IMR-90 (cell line): ENCODE measurements around the gene SELENOS. TPM values are rescaled to one million over a fixed set of nuclear protein-coding genes. Genes with fewer than 3 reads are reported as not detected.
A peak's percentile ranks its signal among the peaks of the same experiment; 100 is the strongest.

Experiments used
- ATAC-seq: fragments of 200-7000 bp; cut with Tn5 transposase; 2 replicates; pipeline ENCODE4 v1.9.1; 2020; ENCODE audit warnings: low read depth, mild to moderate bottlenecking, moderate library complexity
- BruUV-seq: library from RNA; stranded (reverse); fragments of 400-500 nt; replicated peaks from 2 replicates; lab custom pipeline; 2021; lab: Mats Ljungman, UMichigan
- CTCF ChIA-PET: fragments of 300-600 bp; formaldehyde crosslinking; extraction: SDS; loops from one replicate; lab custom pipeline; 2021; ENCODE audit warnings: antibody characterized with exemption; lab: Yijun Ruan, JAX
- POLR2A ChIA-PET: fragments of 300-600 bp; sonication (Branson Sonifier 250); formaldehyde crosslinking; loops from one replicate; lab custom pipeline; 2022; ENCODE audit warnings: antibody characterized with exemption; ENCODE audit not compliant: unreplicated experiment; lab: Charles Lee
- DNase-seq: peaks from one replicate; pipeline ENCODE4 v3.0.0; 2013
- H2AFZ ChIP-seq: replicated peaks from 2 replicates; pipeline ENCODE3; 2013; ENCODE audit warnings: low read length, mild to moderate bottlenecking; ENCODE audit not compliant: poor library complexity
- H2AK5ac ChIP-seq: 2 replicates; pipeline ENCODE4 v1.6.1; 2013; ENCODE audit warnings: low read depth, low read length, inconsistent platforms
- H2AK9ac ChIP-seq: replicated peaks from 2 replicates; pipeline ENCODE3; 2013; ENCODE audit warnings: mild to moderate bottlenecking, low read depth, low read length, moderate library complexity; ENCODE audit not compliant: poor library complexity
- H2BK120ac ChIP-seq: 2 replicates; pipeline ENCODE4 v1.6.1; 2013; ENCODE audit warnings: low read depth, low read length, inconsistent platforms
- H2BK15ac ChIP-seq: 3 replicates; pipeline ENCODE4 v1.6.1; 2013; ENCODE audit warnings: low read depth, low read length, inconsistent platforms
- H2BK20ac ChIP-seq: 2 replicates; pipeline ENCODE4 v1.6.1; 2013; ENCODE audit warnings: low read depth, mild to moderate bottlenecking, inconsistent platforms, low read length, moderate library complexity
- H2BK5ac ChIP-seq: 2 replicates; pipeline ENCODE4 v1.6.1; 2013; ENCODE audit warnings: mild to moderate bottlenecking, low read depth, low read length, inconsistent platforms; ENCODE audit not compliant: poor library complexity, severe bottlenecking
- H3K14ac ChIP-seq: replicated peaks from 2 replicates; pipeline ENCODE4 v1.6.1; 2013; ENCODE audit warnings: low read depth, low read length, inconsistent platforms
- H3K18ac ChIP-seq: 2 replicates; pipeline ENCODE4 v1.6.1; 2013; ENCODE audit warnings: low read depth, low read length, control low read depth
- H3K23ac ChIP-seq: 2 replicates; pipeline ENCODE4 v1.6.1; 2013; ENCODE audit warnings: low read depth, low read length, inconsistent platforms
- H3K27ac ChIP-seq: 2 replicates; pipeline ENCODE4 v1.5.1; 2013; ENCODE audit warnings: mild to moderate bottlenecking, control low read depth, low read length; ENCODE audit not compliant: insufficient read depth
- H3K27me3 ChIP-seq: 2 replicates; pipeline ENCODE4 v1.6.1; 2013; ENCODE audit warnings: low read length; ENCODE audit not compliant: control insufficient read depth, insufficient read depth
- H3K36me3 ChIP-seq: 2 replicates; pipeline ENCODE4 v1.6.1; 2013; ENCODE audit warnings: low read length, mixed read lengths; ENCODE audit not compliant: control insufficient read depth, insufficient read depth
- H3K4ac ChIP-seq: 2 replicates; pipeline ENCODE4 v1.6.1; 2013; ENCODE audit warnings: low read depth, low read length, inconsistent platforms
- H3K4me1 ChIP-seq: 2 replicates; pipeline ENCODE4 v1.6.1; 2013; ENCODE audit warnings: low read length, mixed read lengths; ENCODE audit not compliant: control insufficient read depth, insufficient read depth
- H3K4me2 ChIP-seq: 2 replicates; pipeline ENCODE4 v1.6.1; 2013; ENCODE audit warnings: low read depth, mild to moderate bottlenecking, control low read depth, low read length, moderate library complexity
- H3K4me3 ChIP-seq: 2 replicates; pipeline ENCODE4 v1.5.1; 2013; ENCODE audit warnings: low read depth, mild to moderate bottlenecking, control low read depth, low read length, moderate library complexity; ENCODE audit not compliant: insufficient read depth
- H3K56ac ChIP-seq: 2 replicates; pipeline ENCODE4 v1.6.1; 2013; ENCODE audit warnings: low read length, inconsistent platforms; ENCODE audit not compliant: insufficient read depth; ENCODE audit errors: extremely low read depth
- H3K79me1 ChIP-seq, 2 experiments: 2 replicates each; pipeline ENCODE4 v1.6.1; 2013; ENCODE audit warnings: low read length in 2 of 2, inconsistent platforms in 1 of 2, low read depth in 1 of 2
- H3K9ac ChIP-seq: 2 replicates; pipeline ENCODE4 v1.6.1; 2013; ENCODE audit warnings: low read depth, low read length, control low read depth
- H3K9me1 ChIP-seq: 2 replicates; pipeline ENCODE4 v1.6.1; 2013; ENCODE audit warnings: low read length, inconsistent platforms; ENCODE audit not compliant: insufficient read depth
- H3K9me3 ChIP-seq: 2 replicates; pipeline ENCODE4 v1.6.1; 2013; ENCODE audit warnings: low read length; ENCODE audit not compliant: control insufficient read depth, insufficient read depth
- H4K20me1 ChIP-seq: 2 replicates; pipeline ENCODE4 v1.6.1; 2013; ENCODE audit warnings: low read length, inconsistent platforms; ENCODE audit not compliant: insufficient read depth
- H4K5ac ChIP-seq: 2 replicates; pipeline ENCODE4 v1.6.1; 2013; ENCODE audit warnings: mild to moderate bottlenecking, low read depth, low read length, control low read depth
- H4K8ac ChIP-seq, 2 experiments: 2 replicates each; pipeline ENCODE4 v1.6.1; 2013; ENCODE audit warnings: low read depth in 2 of 2, low read length in 2 of 2, control low read depth in 1 of 2, inconsistent platforms in 1 of 2
- H4K91ac ChIP-seq: 2 replicates; pipeline ENCODE4 v1.6.1; 2013; ENCODE audit warnings: low read depth, low read length, inconsistent platforms; ENCODE audit not compliant: insufficient read depth
- BHLHE40 ChIP-seq: fragments of 150-350 bp; IDR thresholded peaks from 2 replicates; pipeline ENCODE4 v1.6.1; 2016; ENCODE audit warnings: mild to moderate bottlenecking, low read depth, low read length
- CEBPB ChIP-seq: IDR thresholded peaks from 2 replicates; pipeline ENCODE4 v1.6.1; 2012; ENCODE audit warnings: low read depth, low read length, improper control_type of control experiment
- CHD1 ChIP-seq: IDR thresholded peaks from 2 replicates; pipeline ENCODE4 v1.6.1; 2012; ENCODE audit warnings: low read depth, low read length, improper control_type of control experiment
- CTCF ChIP-seq: conservative IDR thresholded peaks from 2 replicates; pipeline ENCODE4 v1.5.1; 2012; ENCODE audit warnings: mild to moderate bottlenecking, low read depth, low read length, improper control_type of control experiment
- ELK1 ChIP-seq: fragments of 150-350 bp; IDR thresholded peaks from 2 replicates; pipeline ENCODE4 v1.6.1; 2016; ENCODE audit warnings: low read depth, mild to moderate bottlenecking, low read length, moderate library complexity, borderline replicate concordance
- FOS ChIP-seq: fragments of 150-350 bp; IDR thresholded peaks from 2 replicates; pipeline ENCODE4 v1.6.1; 2016; ENCODE audit warnings: low read depth, low read length
- MAFK ChIP-seq: IDR thresholded peaks from 2 replicates; pipeline ENCODE4 v1.6.1; 2012; ENCODE audit warnings: low read depth, low read length, improper control_type of control experiment
- MAZ ChIP-seq: IDR thresholded peaks from 2 replicates; pipeline ENCODE4 v1.6.1; 2012; ENCODE audit warnings: low read depth, mild to moderate bottlenecking, low read length, improper control_type of control experiment, moderate library complexity, borderline replicate concordance
- MXI1 ChIP-seq: IDR thresholded peaks from 2 replicates; pipeline ENCODE4 v1.6.1; 2012; ENCODE audit warnings: low read depth, mild to moderate bottlenecking, low read length, moderate library complexity, borderline replicate concordance
- NFE2L2 ChIP-seq: fragments of 150-350 bp; IDR thresholded peaks from 2 replicates; pipeline ENCODE4 v1.6.1; 2016; ENCODE audit warnings: low read depth, mild to moderate bottlenecking, low read length
- POLR2A ChIP-seq: IDR thresholded peaks from 2 replicates; pipeline ENCODE4 v1.6.1; 2012; ENCODE audit warnings: mild to moderate bottlenecking, low read depth, low read length
- RAD21 ChIP-seq: IDR thresholded peaks from 2 replicates; pipeline ENCODE4 v1.6.1; 2012; ENCODE audit warnings: low read length, improper control_type of control experiment
- SMC3 ChIP-seq: fragments of 150-350 bp; IDR thresholded peaks from 2 replicates; pipeline ENCODE4 v1.6.1; 2016; ENCODE audit warnings: low read depth, mild to moderate bottlenecking, antibody characterized with exemption, low read length, moderate library complexity
- WGBS, 2 experiments: methylation state at CpG; one replicate each; pipeline versions ENCODE4 v1.1.5 to v1.1.7; 2013; ENCODE audit warnings: missing lambda C conversion rate in 2 of 2; ENCODE audit not compliant: insufficient read length in 1 of 2; ENCODE audit errors: extremely low coverage in 2 of 2; 5-methylcytosine and 5-hydroxymethylcytosine counted together
- dilution Hi-C: fragments of 300-500 bp; cut with HindIII; formaldehyde crosslinking; loops from one replicate; pipeline ENCODE4 v1.14.3; 2018; ENCODE audit warnings: low sequenced_read_pairs; ENCODE audit not compliant: unreplicated experiment
- in situ Hi-C: fragments of 300-500 bp; cut with MboI; formaldehyde crosslinking; loops from 3 replicates; pipeline ENCODE4 v1.14.3; 2019; ENCODE audit warnings: low sequenced_read_pairs, inconsistent platforms, mixed read lengths
- intact Hi-C: fragments of 100-400 bp; cut with micrococcal nuclease; formaldehyde crosslinking; loops from 2 replicates; pipeline ENCODE4 v1.10.0; 2022
- polyA plus RNA-seq, 3 experiments: library from polyadenylated mRNA; depleted of rRNA; stranded (reverse); fragments of >200 nt; gene quantifications; 2 replicates each; pipeline ENCODE4 v1.2.3, GENCODE V29; 2012; ENCODE audit warnings: low replicate concordance in 1 of 3
- total RNA-seq: library from RNA; depleted of rRNA; stranded (reverse); fragments of >200 nt; gene quantifications from 2 replicates; pipeline ENCODE4 v1.2.3, GENCODE V29; 2012

The SELENOS gene
- total and polyA plus RNA-seq, 2 of the 4 experiments (the other 2 are of a cell fraction): 39.8 to 77.1 TPM

- ATAC-seq (peak; percentile 81), DNase-seq (peak; percentile 93)
- H3K9ac ChIP-seq: peak within 1 kb of the TSS; percentile 99
- H4K8ac ChIP-seq: peak within 1 kb of the TSS; percentile 55 to 89
- peaks cover 38% of the 10 kb centered on the region for H4K20me1 ChIP-seq
- peak within 1 kb of the TSS; percentile 39 for H2AK9ac ChIP-seq
- H2AFZ ChIP-seq: peak within 1 kb of the TSS; percentile 93
- H3K9me3 ChIP-seq: no peaks in the 10 kb centered on the region
- peak within 1 kb of the TSS; percentile 11; the same call in 1 of the 2 replicates for H4K91ac ChIP-seq
- H3K56ac ChIP-seq: peak within 1 kb of the TSS; percentile 84
- peaks cover 0 to 32% of the 10 kb centered on the region in 2 experiments; a peak in 2 of 4 replicates for H3K79me1 ChIP-seq
- H2BK15ac ChIP-seq: peak within 1 kb of the TSS; percentile 76; the same call in 2 of the 3 replicates
- H3K27me3 ChIP-seq: no peaks in the 10 kb centered on the region
- intact Hi-C loops (loop anchor here (2.0 kb wide), 4 partner anchors 51 to 163 kb away; no protein-coding TSS in a partner anchor), in situ Hi-C loops (loop anchor here (25.0 kb wide), 2 partner anchors 340 to 540 kb away; partner anchors contain the start of gene LRRK1), dilution Hi-C loops (no loop called here)
- H3K14ac ChIP-seq: peak within 1 kb of the TSS; percentile 93
- H3K27ac ChIP-seq: peak within 1 kb of the TSS; percentile 95
- WGBS, 2 experiments: 1% methylated on average over 63 of the region's 108 CpGs; no CpG with 5 or more reads in 1 of the 2 experiments
- peak within 1 kb of the TSS; percentile 87 for H3K23ac ChIP-seq
- BruUV-seq: no TSS peak
- peak within 1 kb of the TSS; percentile 100 for H3K4me2 ChIP-seq
- H4K5ac ChIP-seq: peak within 1 kb of the TSS; percentile 21
- H3K4me1 ChIP-seq: peaks cover 21% of the 10 kb centered on the region
- peak within 1 kb of the TSS; percentile 49 for H3K18ac ChIP-seq
- peak within 1 kb of the TSS; percentile 91 for H3K4ac ChIP-seq
- peaks cover 10% of the 10 kb centered on the region for H3K36me3 ChIP-seq
- H2BK20ac ChIP-seq: no peak within 1 kb of the TSS
- peak within 1 kb of the TSS; percentile 40; the same call in 1 of the 2 replicates for H2AK5ac ChIP-seq
- ChIA-PET CTCF (interaction anchor here (0.6 to 1.5 kb wide), 7 partner anchors 37 to 236 kb away, joined by 3 to 6 read pairs (median 4); no protein-coding TSS in a partner anchor), POLR2A (interaction anchor here (0.6 to 1.2 kb wide), 8 partner anchors 51 to 391 kb away, joined by 3 to 9 read pairs (median 5); no protein-coding TSS in a partner anchor)
- peak within 1 kb of the TSS; percentile 84; the same call in 1 of the 2 replicates for H2BK120ac ChIP-seq
- peak within 1 kb of the TSS; percentile 100 for H3K4me3 ChIP-seq
- peak within 1 kb of the TSS; percentile 94 for H2BK5ac ChIP-seq
- peaks cover 8% of the 10 kb centered on the region; the same call in 1 of the 2 replicates for H3K9me1 ChIP-seq
- TF ChIP-seq CHD1 (peak; percentile 83; the same call in 1 of the 2 replicates), BHLHE40 (peak; percentile 60), ELK1 (no peak), MAFK (no peak), MAZ (peak; percentile 96), NFE2L2 (no peak), FOS (no peak), MXI1 (peak; percentile 87), CTCF (peak; percentile 39), POLR2A (peak; percentile 98), SMC3 (no peak), RAD21 (peak; percentile 35), CEBPB (peak; percentile 84)
These were observed 25.2 kb downstream of the SELENOS start, which contains the start of gene CHSY1 for GRCh38 chr15:101251830-101252820. CHSY1 (minus strand) TSS chr15:101252048; CDS start chr15:101251456, 592 bp downstream.
